Thymus (tissue), 11 donors: Measurements from ENCODE around the gene CSNK1D. TPM values are rescaled to one million over a fixed set of nuclear protein-coding genes. Genes with fewer than 3 reads are reported as not detected.

Experiments
- DNase-seq, 9 donors: peaks; one replicate each; pipeline ENCODE4 v3.0.0-alpha.2; 2013; ENCODE audit warnings: low spot score in 9 of 9, low read depth in 6 of 9, missing footprints in 1 of 9
- H3K27ac ChIP-seq, 2 donors: one replicate each; pipeline ENCODE4 v1.5.1; 2013; ENCODE audit warnings: control low read depth in 1 of 2, low read depth in 1 of 2, low read length in 1 of 2, mild to moderate bottlenecking in 1 of 2, moderate library complexity in 1 of 2
- H3K27me3 ChIP-seq, 2 donors: one replicate each; pipeline ENCODE4 v1.5.1; 2013; ENCODE audit warnings: low read length in 1 of 2; ENCODE audit not compliant: control insufficient read depth in 2 of 2, insufficient read depth in 1 of 2
- H3K36me3 ChIP-seq, 2 donors: one replicate each; pipeline ENCODE4 v1.5.1; 2013; ENCODE audit warnings: low read length in 1 of 2, mild to moderate bottlenecking in 1 of 2, moderate library complexity in 1 of 2; ENCODE audit not compliant: control insufficient read depth in 2 of 2, insufficient read depth in 2 of 2
- H3K4me1 ChIP-seq, 2 donors: one replicate each; pipeline ENCODE4 v1.5.1; 2013; ENCODE audit warnings: low read length in 2 of 2; ENCODE audit not compliant: control insufficient read depth in 2 of 2, insufficient read depth in 2 of 2
- H3K4me3 ChIP-seq, 2 donors: one replicate each; pipeline ENCODE4 v1.5.1; 2013; ENCODE audit warnings: low read length in 2 of 2, control low read depth in 1 of 2, mild to moderate bottlenecking in 1 of 2
- H3K9me3 ChIP-seq, 2 donors: one replicate each; pipeline ENCODE4 v1.5.1; 2013; ENCODE audit warnings: low read length in 1 of 2, mild to moderate bottlenecking in 1 of 2; ENCODE audit not compliant: control insufficient read depth in 2 of 2, insufficient read depth in 1 of 2
- WGBS: extraction: QIAGEN DNeasy Blood & Tissue Kit; methylation state at CpG from one replicate; pipeline ENCODE4 v1.1.7; 2013; 5-methylcytosine and 5-hydroxymethylcytosine counted together
- polyA plus RNA-seq: library from polyadenylated mRNA; stranded (reverse); fragments of 200-250 nt; gene quantifications from one replicate; pipeline ENCODE4 v1.2.3, GENCODE V29; 2013
- total RNA-seq: library from RNA; stranded (reverse); fragments of 120-200 nt; gene quantifications from one replicate; pipeline ENCODE4 v1.2.4, GENCODE V29; 2013
- donor health status: healthy.

CSNK1D gene
- total and polyA plus RNA-seq, 2 donors = 16.2 to 113 TPM

DNA sequence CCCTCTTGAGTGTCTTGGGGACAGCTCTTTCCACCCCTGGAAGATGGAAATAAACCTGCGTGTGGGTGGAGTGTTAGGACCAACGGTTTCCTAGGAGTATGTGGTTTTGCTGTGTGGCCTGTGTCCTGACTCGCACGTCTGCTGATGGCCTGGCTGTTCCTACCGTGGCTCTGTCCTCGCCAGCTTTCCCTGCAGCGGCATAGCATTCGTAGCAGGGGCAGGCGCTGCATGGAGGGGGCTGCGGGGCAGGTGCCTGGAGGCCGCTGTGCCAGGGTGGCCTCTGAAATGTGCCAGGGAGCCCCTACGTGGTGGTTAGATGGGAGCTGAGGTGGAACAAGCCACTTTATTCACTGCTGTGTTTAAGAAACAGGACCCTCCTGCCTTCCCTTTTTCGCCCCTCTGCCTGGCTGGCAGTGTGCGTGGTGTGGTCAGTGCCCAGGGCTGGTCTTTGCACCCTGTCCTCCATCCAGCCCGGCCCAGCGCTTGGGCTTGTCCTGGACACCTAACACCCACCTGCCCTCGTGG is 34.0 kb downstream of the CSNK1D start:
- no peaks in the 10 kb centered on the region for H3K9me3 ChIP-seq
- WGBS = 83% methylated on average over 17 of the region's 17 CpGs
- H3K27me3 ChIP-seq = peaks cover 0 to 16% of the 10 kb centered on the region in 2 donors
- no peak overlapping the region for H3K27ac ChIP-seq
- no peak overlapping the region for H3K4me3 ChIP-seq
- peaks cover 38 to 57% of the 10 kb centered on the region in 2 donors for H3K36me3 ChIP-seq
- H3K4me1 ChIP-seq = peaks cover 16 to 60% of the 10 kb centered on the region in 2 donors
- no peak for DNase-seq

DNA sequence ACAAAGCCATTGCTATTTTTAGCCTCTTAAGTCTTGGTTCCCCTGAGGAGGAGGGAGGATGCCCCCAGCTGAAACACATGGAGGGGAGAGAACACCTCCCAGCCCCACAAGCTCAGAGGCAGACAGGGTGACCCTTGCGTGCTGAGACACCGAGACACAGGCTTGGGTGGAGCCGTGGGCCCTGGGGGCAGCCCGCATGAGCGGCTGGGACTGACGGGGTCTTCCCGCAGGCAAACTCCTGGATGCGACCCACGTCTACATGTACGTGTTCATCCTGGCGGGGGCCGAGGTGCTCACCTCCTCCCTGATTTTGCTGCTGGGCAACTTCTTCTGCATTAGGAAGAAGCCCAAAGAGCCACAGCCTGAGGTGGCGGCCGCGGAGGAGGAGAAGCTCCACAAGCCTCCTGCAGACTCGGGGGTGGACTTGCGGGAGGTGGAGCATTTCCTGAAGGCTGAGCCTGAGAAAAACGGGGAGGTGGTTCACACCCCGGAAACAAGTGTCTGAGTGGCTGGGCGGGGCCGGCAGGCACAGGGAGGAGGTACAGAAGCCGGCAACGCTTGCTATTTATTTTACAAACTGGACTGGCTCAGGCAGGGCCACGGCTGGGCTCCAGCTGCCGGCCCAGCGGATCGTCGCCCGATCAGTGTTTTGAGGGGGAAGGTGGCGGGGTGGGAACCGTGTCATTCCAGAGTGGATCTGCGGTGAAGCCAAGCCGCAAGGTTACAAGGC is 34.9 kb downstream of the CSNK1D start:
- Histone ChIP-seq H3K4me3 (peak overlapping the region; percentile 5 to 29), H3K9me3 (no peaks in the 10 kb centered on the region), H3K27ac (peak overlapping the region in 1 of 2 donors; percentile 75), H3K4me1 (peaks cover 16 to 63% of the 10 kb centered on the region in 2 donors), H3K27me3 (peaks cover 0 to 20% of the 10 kb centered on the region in 2 donors), H3K36me3 (peaks cover 30 to 49% of the 10 kb centered on the region in 2 donors)
- WGBS = 45% methylated on average over 33 of the region's 33 CpGs
- peak in 6 of 9 donors; percentile 30 to 74 (median 48) for DNase-seq

DNA sequence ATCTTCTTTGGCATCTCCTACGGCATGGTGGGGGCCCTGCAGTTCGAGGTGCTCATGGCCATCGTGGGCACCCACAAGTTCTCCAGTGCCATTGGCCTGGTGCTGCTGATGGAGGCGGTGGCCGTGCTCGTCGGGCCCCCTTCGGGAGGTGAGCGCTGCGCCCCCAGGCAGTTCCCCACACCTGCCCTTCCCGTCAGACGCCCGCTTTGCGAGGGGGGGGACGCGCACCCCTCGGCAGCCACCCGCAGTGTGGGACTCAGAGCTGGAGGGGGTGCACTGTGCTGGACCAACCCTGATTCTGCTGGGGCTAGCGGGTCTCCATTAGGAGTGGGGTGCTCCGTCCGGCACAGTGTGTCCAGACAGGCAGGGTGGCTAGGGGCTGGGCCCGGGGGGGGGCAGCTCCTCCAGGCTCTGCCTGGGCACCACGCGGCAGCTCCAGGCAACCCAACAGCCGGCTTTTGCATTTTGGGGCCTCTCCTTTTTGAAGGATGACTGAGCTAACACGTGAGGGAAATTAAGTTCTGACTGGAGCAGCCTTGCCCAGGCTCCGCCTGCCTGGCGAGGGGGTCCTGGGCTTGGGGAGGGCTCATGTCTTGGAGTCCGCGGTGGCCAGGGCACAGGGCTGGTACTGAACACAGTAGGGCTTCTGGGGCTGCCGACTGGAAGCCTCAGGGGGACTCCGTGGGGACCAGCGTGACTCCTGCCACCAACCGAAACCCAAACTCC is 35.6 kb downstream of the CSNK1D start:
- Histone ChIP-seq H3K4me1 (peaks cover 16 to 63% of the 10 kb centered on the region in 2 donors), H3K9me3 (no peaks in the 10 kb centered on the region), H3K4me3 (no peak overlapping the region), H3K27me3 (peaks cover 0 to 25% of the 10 kb centered on the region in 2 donors), H3K36me3 (peaks cover 23 to 41% of the 10 kb centered on the region in 2 donors), H3K27ac (peak overlapping the region in 1 of 2 donors; percentile 75)
- no peak for DNase-seq
- WGBS = 82% methylated on average over 34 of the region's 34 CpGs

DNA sequence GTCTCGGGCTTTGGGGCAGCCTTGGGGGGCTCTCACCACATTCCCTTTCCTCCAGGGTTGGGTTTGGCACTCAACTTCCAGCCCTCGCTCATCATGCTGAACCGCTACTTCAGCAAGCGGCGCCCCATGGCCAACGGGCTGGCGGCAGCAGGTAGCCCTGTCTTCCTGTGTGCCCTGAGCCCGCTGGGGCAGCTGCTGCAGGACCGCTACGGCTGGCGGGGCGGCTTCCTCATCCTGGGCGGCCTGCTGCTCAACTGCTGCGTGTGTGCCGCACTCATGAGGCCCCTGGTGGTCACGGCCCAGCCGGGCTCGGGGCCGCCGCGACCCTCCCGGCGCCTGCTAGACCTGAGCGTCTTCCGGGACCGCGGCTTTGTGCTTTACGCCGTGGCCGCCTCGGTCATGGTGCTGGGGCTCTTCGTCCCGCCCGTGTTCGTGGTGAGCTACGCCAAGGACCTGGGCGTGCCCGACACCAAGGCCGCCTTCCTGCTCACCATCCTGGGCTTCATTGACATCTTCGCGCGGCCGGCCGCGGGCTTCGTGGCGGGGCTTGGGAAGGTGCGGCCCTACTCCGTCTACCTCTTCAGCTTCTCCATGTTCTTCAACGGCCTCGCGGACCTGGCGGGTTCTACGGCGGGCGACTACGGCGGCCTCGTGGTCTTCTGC is 36.3 kb downstream of the CSNK1D start:
- peaks cover 16 to 34% of the 10 kb centered on the region in 2 donors for H3K36me3 ChIP-seq
- peaks cover 0 to 31% of the 10 kb centered on the region in 2 donors for H3K27me3 ChIP-seq
- 97% methylated on average over 59 of the region's 59 CpGs for WGBS
- H3K9me3 ChIP-seq = no peaks in the 10 kb centered on the region
- no peak overlapping the region for H3K27ac ChIP-seq
- H3K4me3 ChIP-seq = no peak overlapping the region
- H3K4me1 ChIP-seq = peaks cover 16 to 58% of the 10 kb centered on the region in 2 donors
- no peak for DNase-seq

DNA sequence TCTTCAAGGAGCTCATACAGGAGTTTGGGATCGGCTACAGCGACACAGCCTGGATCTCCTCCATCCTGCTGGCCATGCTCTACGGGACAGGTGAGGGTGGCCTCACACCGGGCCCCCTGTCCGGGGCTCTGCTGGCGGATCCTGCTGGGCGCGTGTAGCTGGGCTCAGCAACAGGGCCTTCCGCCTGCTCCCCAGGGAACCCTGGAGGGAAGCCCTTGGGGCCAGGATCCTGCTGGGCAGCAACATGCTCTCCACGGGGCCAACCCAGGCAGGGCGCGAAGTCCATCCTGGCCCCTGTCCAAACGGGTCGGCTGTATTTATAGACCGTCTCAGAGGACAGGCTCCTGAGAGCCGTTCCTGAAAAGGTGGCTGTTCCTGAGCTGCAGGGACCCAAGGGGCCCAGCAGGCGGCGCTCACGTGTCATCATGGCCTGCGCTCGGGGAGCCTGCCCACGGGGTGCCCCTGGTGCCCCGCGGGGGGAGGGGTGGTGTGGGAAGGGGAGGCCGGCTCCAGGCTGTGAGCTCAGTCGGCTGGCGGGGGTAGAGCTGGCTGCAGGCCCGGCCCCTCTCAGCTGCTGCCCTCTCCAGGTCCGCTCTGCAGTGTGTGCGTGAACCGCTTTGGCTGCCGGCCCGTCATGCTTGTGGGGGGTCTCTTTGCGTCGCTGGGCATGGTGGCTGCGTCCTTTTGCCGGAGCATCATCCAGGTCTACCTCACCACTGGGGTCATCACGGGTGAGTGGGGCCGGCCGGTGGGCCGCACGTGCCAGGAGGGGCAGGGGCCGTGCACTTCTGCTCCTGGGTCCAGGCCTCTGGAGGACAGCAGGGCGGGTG is 37.1 kb downstream of the CSNK1D start:
- no peaks in the 10 kb centered on the region for H3K9me3 ChIP-seq
- DNase-seq = peak in 5 of 9 donors; percentile 46 to 70 (median 61)
- H3K36me3 ChIP-seq = peaks cover 9 to 28% of the 10 kb centered on the region in 2 donors
- peaks cover 6 to 40% of the 10 kb centered on the region in 2 donors for H3K27me3 ChIP-seq
- peaks cover 16 to 57% of the 10 kb centered on the region in 2 donors for H3K4me1 ChIP-seq
- H3K27ac ChIP-seq = peak overlapping the region in 1 of 2 donors; percentile 10
- H3K4me3 ChIP-seq = no peak overlapping the region
- WGBS = 66% methylated on average over 44 of the region's 44 CpGs

DNA sequence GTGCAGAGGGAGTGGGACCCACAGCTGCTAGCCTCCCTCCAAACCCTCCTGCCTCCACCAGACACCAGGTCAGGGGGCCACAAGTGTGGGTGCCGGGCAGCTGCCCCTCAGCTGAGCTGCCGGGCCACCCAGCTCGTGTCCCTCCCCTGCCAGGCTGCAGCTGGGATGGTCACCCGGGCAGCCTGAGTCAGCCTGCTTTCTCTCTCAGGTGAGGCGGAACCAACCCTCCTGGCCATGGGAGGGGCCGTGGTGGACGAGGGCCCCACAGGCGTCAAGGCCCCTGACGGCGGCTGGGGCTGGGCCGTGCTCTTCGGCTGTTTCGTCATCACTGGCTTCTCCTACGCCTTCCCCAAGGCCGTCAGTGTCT is 37.7 kb downstream of the CSNK1D start:
- Histone ChIP-seq H3K36me3 (peaks cover 7 to 27% of the 10 kb centered on the region in 2 donors), H3K4me3 (no peak overlapping the region), H3K27me3 (peaks cover 12 to 46% of the 10 kb centered on the region in 2 donors), H3K4me1 (peaks cover 20 to 55% of the 10 kb centered on the region in 2 donors), H3K9me3 (peaks cover 0 to 2% of the 10 kb centered on the region in 2 donors), H3K27ac (no peak overlapping the region)
- 92% methylated on average over 15 of the region's 15 CpGs for WGBS
- DNase-seq = no peak

DNA sequence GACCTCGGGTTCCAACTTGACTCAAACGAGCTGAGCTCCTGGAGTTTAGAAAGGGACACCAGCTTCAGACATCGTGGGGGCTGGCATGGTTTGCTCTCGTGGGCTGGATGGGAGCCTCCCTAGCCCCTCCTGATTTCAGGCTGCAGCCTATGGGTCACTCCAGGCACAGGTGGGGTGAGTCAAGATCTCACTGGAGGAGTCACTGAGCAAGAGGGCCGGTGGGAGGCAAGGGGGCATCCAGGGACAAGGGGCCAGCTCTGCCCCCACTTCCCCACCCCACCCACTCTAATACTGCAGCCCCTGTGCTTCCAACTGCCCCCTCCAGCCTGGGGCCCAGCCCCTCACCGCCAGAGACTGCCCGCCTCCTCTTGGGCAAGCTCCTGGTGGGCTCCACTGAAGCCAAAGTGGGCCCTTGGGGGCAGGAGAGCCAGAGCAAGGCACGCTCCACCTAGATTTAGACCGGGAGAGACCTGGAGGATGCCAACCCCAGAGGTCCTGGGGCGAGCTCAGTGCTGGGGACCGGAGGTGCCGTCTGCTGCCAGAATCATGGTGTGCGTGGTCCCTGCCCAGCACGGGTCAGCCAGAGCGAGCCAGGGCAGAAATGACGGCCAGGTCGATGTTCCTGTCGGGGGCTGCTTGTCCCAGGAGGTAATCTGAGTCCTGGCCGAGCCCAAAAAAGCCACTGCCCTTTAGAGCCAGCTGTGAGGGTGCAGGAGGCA is 38.3 kb downstream of the CSNK1D start:
- H3K4me3 ChIP-seq = no peak overlapping the region
- H3K27me3 ChIP-seq = peaks cover 18 to 51% of the 10 kb centered on the region in 2 donors
- peaks cover 7 to 22% of the 10 kb centered on the region in 2 donors for H3K36me3 ChIP-seq
- peaks cover 0 to 6% of the 10 kb centered on the region in 2 donors for H3K9me3 ChIP-seq
- peaks cover 25 to 55% of the 10 kb centered on the region in 2 donors for H3K4me1 ChIP-seq
- no peak overlapping the region for H3K27ac ChIP-seq
- DNase-seq = no peak
- 93% methylated on average over 19 of the region's 19 CpGs for WGBS
